Endothelial cell of umbilical vein (primary cell): Measurements from ENCODE around the gene SLC12A8.

Experiments used
- CTCF ChIP-seq, 2 donors: IDR thresholded peaks; 1 replicate in 1 of 2; 2 replicates in 1 of 2; pipeline ENCODE4 v1.5.1; 2011; ENCODE audit warnings: low read length in 2 of 2, mild to moderate bottlenecking in 2 of 2, moderate library complexity in 2 of 2, control low read depth in 1 of 2, inconsistent platforms in 1 of 2, low read depth in 1 of 2; ENCODE audit not compliant: insufficient read depth in 1 of 2; ENCODE audit errors: extremely low read depth in 1 of 2
- EZH2 ChIP-seq: IDR thresholded peaks from 2 replicates; pipeline ENCODE4 v1.6.1; 2012; ENCODE audit warnings: borderline replicate concordance, low read depth, mild to moderate bottlenecking, moderate library complexity, low read length, inconsistent platforms; ENCODE audit not compliant: severe bottlenecking
- FOS ChIP-seq: IDR thresholded peaks from 2 replicates; pipeline ENCODE4 v1.6.1; 2011; ENCODE audit warnings: mild to moderate bottlenecking, low read length, moderate library complexity, borderline replicate concordance; ENCODE audit not compliant: insufficient read depth
- GATA2 ChIP-seq: IDR thresholded peaks from 2 replicates; pipeline ENCODE4 v1.7.0; 2011; ENCODE audit warnings: low read depth, mild to moderate bottlenecking, moderate library complexity, mixed read lengths, low read length; ENCODE audit not compliant: insufficient read length, insufficient read depth
- MAX ChIP-seq: IDR thresholded peaks from 2 replicates; pipeline ENCODE4 v1.6.1; 2011; ENCODE audit not compliant: insufficient read depth, insufficient read length
- POLR2AphosphoS5 ChIP-seq: IDR thresholded peaks from 2 replicates; pipeline ENCODE4 v1.6.1; 2012; ENCODE audit warnings: low read depth, mild to moderate bottlenecking, control low read depth, low read length, moderate library complexity; ENCODE audit not compliant: insufficient read depth

GRCh38 chr3:125234831-125235230, 22.3 kb upstream of the SLC12A8 start:
- TF ChIP-seq GATA2: no peak
- TF ChIP-seq CTCF (IDR thresholded peaks at IDR 0.05; ENCODE audit: extremely low read depth in 1 of 2, insufficient read depth in 1 of 2, low read depth in 1 of 2, low read length in 2 of 2): no peak
- TF ChIP-seq EZH2: no peak
- TF ChIP-seq MAX: no peak
- no peak for TF ChIP-seq FOS
- no peak for TF ChIP-seq POLR2AphosphoS5
